DND-41 (cell line): ENCODE results near the gene KAT6B.
"Not testable (repeated sequence)": the region's sequence is repeated elsewhere in the genome, so short reads cannot be mapped to it uniquely, and the experiment has no call there.

Experiments
- ATAC-seq: fragments of 200-7000 bp; cut with Tn5 transposase; 3 replicates; pipeline ENCODE4 v1.9.1; 2021; ENCODE audit warnings: low read depth; ENCODE audit not compliant: insufficient read depth
- DNase-seq: peaks from one replicate; pipeline ENCODE4 v3.0.0-alpha.2; 2020
- H2AFZ ChIP-seq: 2 replicates; pipeline ENCODE4 v1.6.0; 2012; ENCODE audit warnings: low read depth, low read length
- H3K27ac ChIP-seq: 2 replicates; pipeline ENCODE4 v1.5.1; 2012; ENCODE audit warnings: low read length, inconsistent platforms
- H3K27me3 ChIP-seq: fragments of 200-600 bp; sonication (generic); 2 replicates; pipeline ENCODE4 v1.6.0; 2012; ENCODE audit warnings: low read length, mild to moderate bottlenecking, inconsistent platforms; ENCODE audit not compliant: insufficient read depth, poor library complexity
- H3K36me3 ChIP-seq: 2 replicates; pipeline ENCODE4 v1.5.1; 2012; ENCODE audit warnings: low read length, inconsistent platforms; ENCODE audit not compliant: insufficient read depth
- H3K4me1 ChIP-seq: 2 replicates; pipeline ENCODE4 v1.5.1; 2012; ENCODE audit warnings: mild to moderate bottlenecking, low read length; ENCODE audit not compliant: insufficient read depth
- H3K4me2 ChIP-seq: 2 replicates; pipeline ENCODE4 v1.6.0; 2012; ENCODE audit warnings: mild to moderate bottlenecking, moderate library complexity, low read length, inconsistent platforms; ENCODE audit not compliant: insufficient read depth
- H3K4me3 ChIP-seq, 2 experiments: fragments of 200-600 bp in 1 of 2; shearing (Covaris generic) in 1 of 2; 2 replicates each; pipeline ENCODE4 v1.5.1; 2012 to 2016; ENCODE audit warnings: inconsistent platforms in 2 of 2, low read length in 2 of 2, mild to moderate bottlenecking in 2 of 2, low read depth in 1 of 2, moderate library complexity in 1 of 2
- H3K79me2 ChIP-seq: 2 replicates; pipeline ENCODE4 v1.6.0; 2012; ENCODE audit warnings: low read length, inconsistent platforms; ENCODE audit not compliant: insufficient read depth
- H3K9ac ChIP-seq: 2 replicates; pipeline ENCODE4 v1.6.0; 2012; ENCODE audit warnings: low read depth, mild to moderate bottlenecking, inconsistent platforms, low read length, moderate library complexity
- H3K9me3 ChIP-seq: 2 replicates; pipeline ENCODE4 v1.5.1; 2012; ENCODE audit warnings: low read length, moderate library complexity, mild to moderate bottlenecking, inconsistent platforms; ENCODE audit not compliant: insufficient read depth, severe bottlenecking
- H4K20me1 ChIP-seq: 2 replicates; pipeline ENCODE4 v1.6.0; 2012; ENCODE audit warnings: low read length; ENCODE audit not compliant: insufficient read depth
- CTCF ChIP-seq: IDR thresholded peaks from 2 replicates; pipeline ENCODE4 v1.5.1; 2012; ENCODE audit warnings: borderline replicate concordance, low read length, moderate library complexity, mild to moderate bottlenecking; ENCODE audit not compliant: poor library complexity, severe bottlenecking; ENCODE audit errors: extremely low read depth
- EZH2 ChIP-seq: IDR thresholded peaks from 3 replicates; pipeline ENCODE4 v1.6.1; 2012; ENCODE audit warnings: borderline replicate concordance, low read depth, mild to moderate bottlenecking, moderate library complexity, low read length, inconsistent platforms; ENCODE audit not compliant: severe bottlenecking

KAT6B gene

GRCh38 chr10:74875068-74875467, 48.7 kb downstream of the KAT6B start:
- ATAC-seq, result no peak
- Histone ChIP-seq H3K79me2 (peaks cover 14% of the 10 kb centered on the region), H2AFZ (no peak overlapping the region), H3K27ac (no peak overlapping the region), H3K9ac (no peak overlapping the region), H4K20me1 (peaks cover 3% of the 10 kb centered on the region; the same call in 1 of the 2 replicates), H3K27me3 (no peaks in the 10 kb centered on the region), H3K4me3 (no peak overlapping the region), H3K4me2 (no peak overlapping the region), H3K9me3 (no peaks in the 10 kb centered on the region), H3K36me3 (no peaks in the 10 kb centered on the region), H3K4me1 (no peaks in the 10 kb centered on the region)
- TF ChIP-seq CTCF (no peak), EZH2 (no peak)
- no peak for DNase-seq

- H3K4me3 ChIP-seq, result no peak overlapping the region
- H3K27ac ChIP-seq, result no peak overlapping the region
- no peak overlapping the region for H2AFZ ChIP-seq
- ATAC-seq (no peak), DNase-seq (no peak)
- no peaks in the 10 kb centered on the region for H3K9me3 ChIP-seq
- TF ChIP-seq CTCF (no peak), EZH2 (no peak)
- peaks cover 3% of the 10 kb centered on the region; the same call in 1 of the 2 replicates for H4K20me1 ChIP-seq
- H3K36me3 ChIP-seq, result no peaks in the 10 kb centered on the region
- no peak overlapping the region for H3K4me2 ChIP-seq
- H3K27me3 ChIP-seq, result no peaks in the 10 kb centered on the region
- H3K9ac ChIP-seq, result no peak overlapping the region
- H3K4me1 ChIP-seq, result no peaks in the 10 kb centered on the region
- peaks cover 20% of the 10 kb centered on the region; the same call in 1 of the 2 replicates for H3K79me2 ChIP-seq
These were observed 49.6 kb downstream of the KAT6B start for GRCh38 chr10:74875966-74876365.

GRCh38 chr10:74877054-74877453, 50.7 kb downstream of the KAT6B start:
- peaks cover 27% of the 10 kb centered on the region; the same call in 1 of the 2 replicates for H3K79me2 ChIP-seq

GRCh38 chr10:74877898-74878297, 51.5 kb downstream of the KAT6B start:
- Histone ChIP-seq H3K9me3 (no peaks in the 10 kb centered on the region), H3K9ac (no peak overlapping the region), H3K4me1 (no peaks in the 10 kb centered on the region), H2AFZ (no peak overlapping the region), H3K4me2 (no peak overlapping the region), H4K20me1 (peaks cover 6% of the 10 kb centered on the region; the same call in 1 of the 2 replicates), H3K36me3 (no peaks in the 10 kb centered on the region), H3K79me2 (peaks cover 28% of the 10 kb centered on the region; the same call in 1 of the 2 replicates), H3K27me3 (no peaks in the 10 kb centered on the region), H3K27ac (no peak overlapping the region), H3K4me3 (no peak overlapping the region)
- DNase-seq (no peak), ATAC-seq (no peak)
- TF ChIP-seq CTCF (no peak), EZH2 (no peak)

More at GRCh38 chr10:74877054-74877453, 50.7 kb downstream of the KAT6B start:
- not testable (repeated sequence) for H3K36me3 ChIP-seq, H3K4me3 ChIP-seq, ATAC-seq, H3K27me3 ChIP-seq, DNase-seq, H3K4me2 ChIP-seq, H3K9me3 ChIP-seq, H2AFZ ChIP-seq, H3K9ac ChIP-seq, H3K27ac ChIP-seq, H4K20me1 ChIP-seq, H3K4me1 ChIP-seq
